ENCODE measurements around the gene NDUFA9.

DNA sequence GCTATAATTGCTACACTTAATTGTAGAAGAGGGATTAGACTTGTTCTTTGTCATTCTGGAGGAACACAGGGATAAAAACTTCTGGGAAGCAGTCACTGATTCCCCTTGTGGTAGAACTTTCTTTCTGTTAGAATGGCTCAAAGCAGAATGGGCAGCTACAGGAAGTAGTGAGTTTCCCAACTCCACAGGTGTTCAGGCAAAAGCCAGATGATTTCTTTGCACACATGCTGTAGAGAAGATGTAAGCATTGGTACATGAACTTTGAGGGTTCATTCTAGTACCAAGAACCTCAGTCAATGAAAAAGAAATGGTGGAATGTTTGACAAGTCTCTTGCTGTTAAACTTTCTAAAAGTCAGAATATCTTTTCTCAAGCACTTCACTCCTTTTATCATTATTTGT, 4.3 kb downstream of the NDUFA9 start:
- no peak for TF ChIP-seq CSRNP3 (CRISPR knock-in tag; IDR thresholded peaks at IDR 0.05)
- TF ChIP-seq ESRRG (CRISPR knock-in tag; IDR thresholded peaks at IDR 0.05): no peak
- TF ChIP-seq ZFP3 (CRISPR knock-in tag; IDR thresholded peaks at IDR 0.05): no peak
- TF ChIP-seq SNAI2 (CRISPR knock-in tag; IDR thresholded peaks at IDR 0.05): no peak
- no peak for TF ChIP-seq TSHZ2 (CRISPR knock-in tag; IDR thresholded peaks at IDR 0.05)
- TF ChIP-seq, protein P1, sequence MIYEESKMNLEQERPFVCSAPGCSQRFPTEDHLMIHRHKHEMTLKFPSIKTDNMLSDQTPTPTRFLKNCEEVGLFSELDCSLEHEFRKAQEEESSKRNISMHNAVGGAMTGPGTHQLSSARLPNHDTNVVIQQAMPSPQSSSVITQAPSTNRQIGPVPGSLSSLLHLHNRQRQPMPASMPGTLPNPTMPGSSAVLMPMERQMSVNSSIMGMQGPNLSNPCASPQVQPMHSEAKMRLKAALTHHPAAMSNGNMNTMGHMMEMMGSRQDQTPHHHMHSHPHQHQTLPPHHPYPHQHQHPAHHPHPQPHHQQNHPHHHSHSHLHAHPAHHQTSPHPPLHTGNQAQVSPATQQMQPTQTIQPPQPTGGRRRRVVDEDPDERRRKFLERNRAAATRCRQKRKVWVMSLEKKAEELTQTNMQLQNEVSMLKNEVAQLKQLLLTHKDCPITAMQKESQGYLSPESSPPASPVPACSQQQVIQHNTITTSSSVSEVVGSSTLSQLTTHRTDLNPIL (CRISPR knock-in tag; IDR thresholded peaks at IDR 0.05; ENCODE audit: low read depth): no peak
- TF ChIP-seq, protein P2, sequence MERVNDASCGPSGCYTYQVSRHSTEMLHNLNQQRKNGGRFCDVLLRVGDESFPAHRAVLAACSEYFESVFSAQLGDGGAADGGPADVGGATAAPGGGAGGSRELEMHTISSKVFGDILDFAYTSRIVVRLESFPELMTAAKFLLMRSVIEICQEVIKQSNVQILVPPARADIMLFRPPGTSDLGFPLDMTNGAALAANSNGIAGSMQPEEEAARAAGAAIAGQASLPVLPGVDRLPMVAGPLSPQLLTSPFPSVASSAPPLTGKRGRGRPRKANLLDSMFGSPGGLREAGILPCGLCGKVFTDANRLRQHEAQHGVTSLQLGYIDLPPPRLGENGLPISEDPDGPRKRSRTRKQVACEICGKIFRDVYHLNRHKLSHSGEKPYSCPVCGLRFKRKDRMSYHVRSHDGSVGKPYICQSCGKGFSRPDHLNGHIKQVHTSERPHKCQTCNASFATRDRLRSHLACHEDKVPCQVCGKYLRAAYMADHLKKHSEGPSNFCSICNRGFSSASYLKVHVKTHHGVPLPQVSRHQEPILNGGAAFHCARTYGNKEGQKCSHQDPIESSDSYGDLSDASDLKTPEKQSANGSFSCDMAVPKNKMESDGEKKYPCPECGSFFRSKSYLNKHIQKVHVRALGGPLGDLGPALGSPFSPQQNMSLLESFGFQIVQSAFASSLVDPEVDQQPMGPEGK (CRISPR knock-in tag; IDR thresholded peaks at IDR 0.05; ENCODE audit: borderline replicate concordance): no peak
- no peak for TF ChIP-seq ARNTL (CRISPR knock-in tag; IDR thresholded peaks at IDR 0.05; ENCODE audit: borderline replicate concordance, low read depth)
- no peak for TF ChIP-seq CSDC2 (CRISPR knock-in tag; IDR thresholded peaks at IDR 0.05)
- TF ChIP-seq, protein P3, sequence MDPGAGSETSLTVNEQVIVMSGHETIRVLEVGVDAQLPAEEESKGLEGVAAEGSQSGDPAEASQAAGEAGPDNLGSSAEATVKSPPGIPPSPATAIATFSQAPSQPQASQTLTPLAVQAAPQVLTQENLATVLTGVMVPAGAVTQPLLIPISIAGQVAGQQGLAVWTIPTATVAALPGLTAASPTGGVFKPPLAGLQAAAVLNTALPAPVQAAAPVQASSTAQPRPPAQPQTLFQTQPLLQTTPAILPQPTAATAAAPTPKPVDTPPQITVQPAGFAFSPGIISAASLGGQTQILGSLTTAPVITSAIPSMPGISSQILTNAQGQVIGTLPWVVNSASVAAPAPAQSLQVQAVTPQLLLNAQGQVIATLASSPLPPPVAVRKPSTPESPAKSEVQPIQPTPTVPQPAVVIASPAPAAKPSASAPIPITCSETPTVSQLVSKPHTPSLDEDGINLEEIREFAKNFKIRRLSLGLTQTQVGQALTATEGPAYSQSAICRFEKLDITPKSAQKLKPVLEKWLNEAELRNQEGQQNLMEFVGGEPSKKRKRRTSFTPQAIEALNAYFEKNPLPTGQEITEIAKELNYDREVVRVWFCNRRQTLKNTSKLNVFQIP (CRISPR knock-in tag; IDR thresholded peaks at IDR 0.05; ENCODE audit: borderline replicate concordance, low read depth): no peak
- TF ChIP-seq RARB (CRISPR knock-in tag; IDR thresholded peaks at IDR 0.05): no peak
- no peak for TF ChIP-seq GLIS3 (CRISPR knock-in tag; IDR thresholded peaks at IDR 0.05)
- TF ChIP-seq ZNF565 (CRISPR knock-in tag; conservative IDR thresholded peaks at IDR 0.05; ENCODE audit: low read depth): no peak
